BE2C (cell line): ENCODE results near the gene EPHA8.

Experiments
- DNase-seq: peaks from one replicate; pipeline ENCODE4 v3.0.0-alpha.2; 2020
- H3K27me3 ChIP-seq: fragments of 250-450 bp; sonication (Bioruptor Pico); 2 replicates; pipeline ENCODE4 v1.5.1; 2020; ENCODE audit warnings: mild to moderate bottlenecking
- H3K36me3 ChIP-seq: fragments of 250-450 bp; sonication (Bioruptor Pico); 2 replicates; pipeline ENCODE4 v1.5.1; 2020; ENCODE audit warnings: mild to moderate bottlenecking
- H3K4me1 ChIP-seq: fragments of 250-450 bp; sonication (Bioruptor Pico); 2 replicates; pipeline ENCODE4 v1.5.1; 2020
- H3K4me3 ChIP-seq: 2 replicates; pipeline ENCODE4 v1.5.1; 2011; ENCODE audit warnings: low read depth, low read length
- H3K9me3 ChIP-seq: fragments of 250-450 bp; sonication (Bioruptor Pico); 2 replicates; pipeline ENCODE4 v1.5.1; 2020
- CTCF ChIP-seq: IDR thresholded peaks from 2 replicates; pipeline ENCODE4 v1.5.1; 2012; ENCODE audit warnings: mild to moderate bottlenecking, low read depth, low read length

Gene EPHA8

DNA sequence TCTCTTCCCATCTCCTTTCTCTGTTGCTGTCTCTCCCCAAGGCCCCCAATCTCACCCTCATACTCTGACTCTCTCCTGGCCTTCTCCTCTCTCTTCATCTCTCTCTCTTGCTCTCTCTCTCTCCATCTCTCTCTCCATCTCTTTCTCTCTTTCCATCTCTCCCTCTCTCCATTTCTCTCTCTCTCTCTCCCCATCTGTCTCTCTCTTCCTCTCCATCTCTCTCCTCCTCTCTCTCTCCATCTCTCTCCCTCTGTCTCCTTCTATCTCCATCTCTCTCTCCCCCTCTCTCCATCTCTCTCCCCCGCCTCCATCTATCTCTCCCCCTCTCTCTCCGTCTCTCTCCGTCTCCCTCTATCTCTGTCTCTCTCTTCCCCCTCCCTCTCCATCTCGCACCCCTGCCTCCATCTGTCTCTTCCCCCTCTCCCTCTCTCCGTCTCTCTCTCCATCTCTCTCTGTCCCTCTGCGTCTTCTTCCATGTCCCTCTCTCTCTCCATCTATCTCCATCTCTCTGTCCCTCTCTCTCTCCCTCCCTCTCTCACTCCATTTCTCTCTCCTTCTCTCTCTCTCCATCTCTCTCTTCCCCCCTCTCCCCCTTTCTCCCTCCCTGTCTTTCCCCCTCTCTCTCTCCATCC lies 16.0 kb upstream of the EPHA8 start:
- Histone ChIP-seq H3K4me1 (no peaks in the 10 kb centered on the region), H3K27me3 (no peaks in the 10 kb centered on the region), H3K9me3 (no peaks in the 10 kb centered on the region), H3K4me3 (no peak overlapping the region), H3K36me3 (no peaks in the 10 kb centered on the region)
- DNase-seq, result no peak
- no peak for TF ChIP-seq CTCF

DNA sequence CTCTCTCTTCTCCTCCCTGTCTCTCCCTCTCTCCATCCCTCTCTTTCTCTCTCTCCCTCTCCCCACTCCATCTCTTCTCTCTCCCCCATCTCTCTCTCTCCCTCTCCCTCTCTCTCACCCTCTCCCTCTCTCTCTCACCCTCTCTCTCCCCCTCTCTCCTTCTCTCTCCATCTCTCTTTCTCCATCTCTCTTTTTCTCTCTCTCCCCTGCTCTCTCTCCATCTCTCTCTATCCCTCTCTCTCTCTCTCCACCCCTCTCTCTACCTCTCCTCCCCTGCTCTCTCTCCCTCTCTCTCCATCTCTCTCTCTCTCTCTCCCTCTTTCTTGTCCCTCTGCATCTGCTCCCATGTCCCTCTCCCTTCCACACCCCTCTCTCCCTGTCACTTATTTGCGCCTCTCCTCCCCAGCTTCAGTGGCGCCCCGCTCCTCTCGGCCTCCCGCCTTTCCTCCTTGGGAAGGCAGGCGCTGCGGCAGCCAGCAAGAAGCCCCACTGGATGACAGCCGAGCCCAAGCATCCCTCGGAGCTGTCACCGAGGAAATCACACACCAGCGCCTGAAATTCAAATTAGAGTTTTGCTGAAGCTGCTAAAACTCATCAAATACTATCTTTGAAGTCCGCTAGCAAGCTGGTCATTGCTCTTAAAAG lies 15.3 kb upstream of the EPHA8 start:
- no peaks in the 10 kb centered on the region for H3K36me3 ChIP-seq
- H3K27me3 ChIP-seq, result no peaks in the 10 kb centered on the region
- TF ChIP-seq CTCF, result no peak
- H3K4me1 ChIP-seq, result peaks cover 2% of the 10 kb centered on the region
- H3K9me3 ChIP-seq, result no peaks in the 10 kb centered on the region
- no peak for DNase-seq
- H3K4me3 ChIP-seq, result no peak overlapping the region

GRCh38 chr1:22550021-22550420 lies 13.3 kb upstream of the EPHA8 start:
- no peaks in the 10 kb centered on the region for H3K36me3 ChIP-seq
- no peak overlapping the region for H3K4me3 ChIP-seq
- peaks cover 10% of the 10 kb centered on the region for H3K4me1 ChIP-seq
- TF ChIP-seq CTCF, result no peak
- DNase-seq, result no peak
- H3K9me3 ChIP-seq, result no peaks in the 10 kb centered on the region
- no peaks in the 10 kb centered on the region for H3K27me3 ChIP-seq

DNA sequence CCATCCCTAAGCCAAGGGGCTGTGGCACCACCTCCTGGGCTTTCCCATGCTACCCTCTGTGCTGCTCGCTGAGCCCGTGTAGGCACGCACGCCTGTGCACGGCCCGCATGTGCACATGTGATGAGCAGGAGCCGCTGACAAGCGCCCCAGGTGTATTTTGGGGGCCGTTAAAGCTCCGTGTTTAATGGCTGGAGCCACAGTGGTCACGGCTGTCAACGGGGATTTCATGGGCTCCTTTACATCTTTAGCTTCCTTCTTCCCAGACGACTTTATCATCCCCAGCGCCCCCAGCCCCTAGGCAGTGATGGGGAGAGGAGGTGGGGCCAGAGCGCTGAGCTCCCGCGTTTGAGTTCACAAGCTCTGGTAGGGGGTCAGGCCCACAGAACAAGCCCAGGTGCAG lies 11.7 kb upstream of the EPHA8 start:
- Histone ChIP-seq H3K4me1 (peaks cover 10% of the 10 kb centered on the region), H3K4me3 (no peak overlapping the region), H3K9me3 (no peaks in the 10 kb centered on the region), H3K27me3 (no peaks in the 10 kb centered on the region), H3K36me3 (no peaks in the 10 kb centered on the region)
- no peak for DNase-seq
- TF ChIP-seq CTCF, result no peak

DNA sequence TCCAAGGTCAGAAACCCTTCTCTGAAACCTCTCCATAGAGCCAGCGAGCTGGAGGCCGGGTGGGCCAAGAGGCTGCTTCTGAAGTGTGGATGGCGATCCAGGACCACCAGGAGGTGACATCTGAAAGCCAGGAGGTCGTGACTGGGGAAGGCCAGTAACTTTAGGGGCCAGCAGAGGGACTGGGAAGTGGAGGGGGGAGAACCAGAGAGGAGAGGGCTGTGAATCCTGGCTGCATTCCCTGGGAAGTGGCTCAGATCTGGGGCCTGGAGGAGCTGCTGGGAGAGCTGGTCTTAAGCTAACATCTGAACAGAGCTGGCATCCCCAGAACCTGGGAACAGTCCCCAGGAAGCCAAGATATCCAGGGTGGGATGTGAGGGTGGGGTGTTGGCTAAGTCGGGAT lies 11.3 kb upstream of the EPHA8 start:
- H3K27me3 ChIP-seq, result no peaks in the 10 kb centered on the region
- H3K9me3 ChIP-seq, result no peaks in the 10 kb centered on the region
- peaks cover 10% of the 10 kb centered on the region for H3K4me1 ChIP-seq
- no peak overlapping the region for H3K4me3 ChIP-seq
- no peaks in the 10 kb centered on the region for H3K36me3 ChIP-seq
- DNase-seq, result no peak
- TF ChIP-seq CTCF, result no peak

DNA sequence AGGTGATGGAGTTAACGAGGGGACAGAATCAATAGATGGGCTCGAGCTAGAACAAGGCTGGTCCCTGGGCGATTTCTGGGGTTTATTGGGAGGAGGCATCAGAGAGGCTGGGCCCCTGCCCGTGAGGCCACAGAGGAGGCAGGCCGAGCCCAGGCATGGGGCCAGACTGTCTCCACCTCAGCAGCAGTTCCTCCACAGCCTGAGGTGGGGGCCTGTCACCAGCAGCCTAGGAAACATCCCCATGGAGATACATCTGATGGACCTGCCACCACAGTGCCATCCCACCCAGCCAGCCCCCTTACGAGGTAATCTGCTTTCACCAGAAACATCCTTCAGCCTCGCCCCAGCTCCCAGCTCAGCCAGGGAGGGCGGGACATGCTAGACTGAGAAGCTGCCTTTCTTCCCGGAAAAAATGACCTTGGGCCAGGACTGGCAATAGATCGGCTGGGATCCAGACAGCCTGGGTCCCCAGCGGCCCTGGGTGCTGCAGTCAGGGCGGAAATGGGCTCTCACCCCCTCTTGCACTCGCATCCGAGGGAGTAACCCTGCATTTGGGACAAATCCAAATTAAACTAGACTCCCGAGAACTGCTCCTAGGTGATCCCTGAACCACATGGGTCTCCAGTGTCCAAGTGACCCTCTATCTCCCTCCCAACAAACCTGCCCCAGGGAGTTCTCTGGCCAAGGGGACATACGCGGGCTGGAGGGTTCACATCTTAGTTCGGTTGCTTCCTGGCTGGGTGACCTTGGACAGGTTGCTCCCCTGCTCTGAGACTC lies 10.0 kb upstream of the EPHA8 start:
- Histone ChIP-seq H3K36me3 (no peaks in the 10 kb centered on the region), H3K27me3 (no peaks in the 10 kb centered on the region), H3K4me1 (peaks cover 18% of the 10 kb centered on the region), H3K9me3 (no peaks in the 10 kb centered on the region), H3K4me3 (no peak overlapping the region)
- no peak for TF ChIP-seq CTCF
- peak; percentile 42 for DNase-seq
